Epithelial cell of proximal tubule (primary cell): Measurements from ENCODE around the gene MYH9. TPM values are rescaled to one million over a fixed set of nuclear protein-coding genes. Genes with fewer than 3 reads are reported as not detected.
A peak's percentile ranks its signal among the peaks of the same experiment; 100 is the strongest.

Experiments
- DNase-seq: peaks from one replicate; pipeline ENCODE4 v3.0.0-alpha.2; 2011; ENCODE audit warnings: low read depth
- H3K4me3 ChIP-seq: 2 replicates; pipeline ENCODE4 v1.5.1; 2011; ENCODE audit warnings: low read depth, mild to moderate bottlenecking, low read length
- total RNA-seq: library from RNA; depleted of rRNA; stranded (reverse); fragments of >200 nt; gene quantifications from 2 replicates; pipeline ENCODE4 v1.2.3, GENCODE V29; 2015
- TF ChIP-seq, protein P1 (sequence below): conservative IDR thresholded peaks from 2 replicates; pipeline ENCODE4 v1.5.1; 2012; ENCODE audit warnings: low read depth, mild to moderate bottlenecking, low read length

The MYH9 gene
- total RNA-seq, 1 donor from 2014 or later: 896 TPM

DNA sequence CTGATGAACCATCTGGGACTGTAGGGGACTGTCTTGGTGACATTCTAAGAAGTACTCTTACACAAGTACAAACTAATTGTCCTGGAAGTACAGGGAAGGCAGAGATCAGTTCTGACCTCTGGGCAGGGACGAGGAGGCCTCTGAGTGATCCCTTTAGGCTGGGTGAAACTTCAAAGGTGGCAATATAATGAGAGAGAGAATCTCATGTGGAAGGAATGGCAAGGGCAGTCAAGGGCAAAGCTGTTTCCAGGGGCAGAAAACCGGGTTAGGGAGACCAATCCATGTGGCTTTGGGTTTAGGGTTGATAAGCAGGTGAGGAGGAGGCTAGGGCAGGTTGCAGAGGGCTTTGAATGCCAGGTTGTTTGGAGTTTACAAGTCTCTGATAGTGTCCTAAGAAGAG, 21.3 kb upstream of the MYH9 start:
- TF ChIP-seq, protein P1, sequence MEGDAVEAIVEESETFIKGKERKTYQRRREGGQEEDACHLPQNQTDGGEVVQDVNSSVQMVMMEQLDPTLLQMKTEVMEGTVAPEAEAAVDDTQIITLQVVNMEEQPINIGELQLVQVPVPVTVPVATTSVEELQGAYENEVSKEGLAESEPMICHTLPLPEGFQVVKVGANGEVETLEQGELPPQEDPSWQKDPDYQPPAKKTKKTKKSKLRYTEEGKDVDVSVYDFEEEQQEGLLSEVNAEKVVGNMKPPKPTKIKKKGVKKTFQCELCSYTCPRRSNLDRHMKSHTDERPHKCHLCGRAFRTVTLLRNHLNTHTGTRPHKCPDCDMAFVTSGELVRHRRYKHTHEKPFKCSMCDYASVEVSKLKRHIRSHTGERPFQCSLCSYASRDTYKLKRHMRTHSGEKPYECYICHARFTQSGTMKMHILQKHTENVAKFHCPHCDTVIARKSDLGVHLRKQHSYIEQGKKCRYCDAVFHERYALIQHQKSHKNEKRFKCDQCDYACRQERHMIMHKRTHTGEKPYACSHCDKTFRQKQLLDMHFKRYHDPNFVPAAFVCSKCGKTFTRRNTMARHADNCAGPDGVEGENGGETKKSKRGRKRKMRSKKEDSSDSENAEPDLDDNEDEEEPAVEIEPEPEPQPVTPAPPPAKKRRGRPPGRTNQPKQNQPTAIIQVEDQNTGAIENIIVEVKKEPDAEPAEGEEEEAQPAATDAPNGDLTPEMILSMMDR: no peak
- H3K4me3 ChIP-seq: no peak overlapping the region
- DNase-seq: no peak

DNA sequence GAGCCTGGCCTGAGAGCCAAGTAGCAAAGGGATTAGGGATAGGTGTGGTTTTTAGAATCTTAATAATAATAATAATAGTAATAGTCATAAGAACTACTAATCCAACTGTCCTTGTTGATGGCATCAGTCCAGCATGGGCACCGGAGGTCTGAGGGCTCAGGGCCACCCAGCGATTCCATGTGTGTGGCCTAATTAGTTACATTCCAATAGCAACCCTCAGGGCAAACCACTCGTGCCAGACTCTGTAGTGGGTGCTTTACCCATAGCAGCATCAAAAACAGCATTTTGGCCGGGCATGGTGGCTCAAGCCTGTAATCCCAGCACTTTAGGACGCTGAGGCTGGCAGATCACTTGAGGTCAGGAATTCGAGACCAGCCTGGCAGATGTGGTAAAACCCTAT, 19.0 kb upstream of the MYH9 start:
- H3K4me3 ChIP-seq: no peak overlapping the region

DNA sequence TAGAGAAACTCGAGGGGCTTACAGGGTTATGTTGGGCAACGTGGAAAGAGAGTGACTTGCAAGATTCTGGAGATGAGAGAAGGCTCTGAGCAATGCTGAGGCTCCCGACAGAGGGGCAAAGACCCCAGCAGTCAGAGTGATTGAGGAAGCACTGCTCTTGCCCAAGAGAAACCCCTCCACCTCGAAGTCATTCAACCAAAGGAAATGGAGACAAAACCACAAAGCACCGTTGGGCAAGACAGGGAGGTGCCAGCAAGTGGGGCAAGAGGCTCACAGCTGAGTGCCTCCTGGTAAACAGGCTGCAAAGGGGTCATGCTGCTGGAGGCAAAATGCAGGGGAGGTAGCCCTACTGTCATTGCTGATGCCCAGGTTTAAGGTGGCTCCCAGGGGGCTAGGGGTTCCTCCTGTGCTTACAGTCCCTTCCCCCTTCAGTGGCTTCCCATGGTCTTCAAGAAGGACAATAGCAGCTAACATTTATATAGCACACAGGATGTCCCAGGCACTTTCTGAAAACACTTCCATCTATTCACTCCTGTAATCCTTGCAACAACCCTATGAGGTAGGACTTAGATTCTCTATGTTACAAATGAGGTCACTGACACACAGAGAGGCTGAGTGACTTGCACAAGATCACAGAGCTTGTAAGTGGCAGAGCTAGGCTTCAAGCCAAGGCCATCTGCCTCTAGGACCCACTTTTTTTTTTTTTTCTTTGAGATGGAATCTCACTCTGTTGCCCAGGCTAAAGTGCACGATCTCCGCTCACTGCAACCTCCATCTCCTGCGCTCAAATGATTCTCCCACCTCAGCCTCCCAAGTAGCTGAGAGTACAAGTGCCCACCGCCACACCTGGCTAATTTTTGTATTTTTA, 18.1 kb upstream of the MYH9 start:
- TF ChIP-seq, protein P1: peak; percentile 29
- no peak for DNase-seq
- no peak overlapping the region for H3K4me3 ChIP-seq

More for the DNA sequence above, 19.0 kb upstream of the MYH9 start:
- TF ChIP-seq, protein P1: no peak
- no peak for DNase-seq

DNA sequence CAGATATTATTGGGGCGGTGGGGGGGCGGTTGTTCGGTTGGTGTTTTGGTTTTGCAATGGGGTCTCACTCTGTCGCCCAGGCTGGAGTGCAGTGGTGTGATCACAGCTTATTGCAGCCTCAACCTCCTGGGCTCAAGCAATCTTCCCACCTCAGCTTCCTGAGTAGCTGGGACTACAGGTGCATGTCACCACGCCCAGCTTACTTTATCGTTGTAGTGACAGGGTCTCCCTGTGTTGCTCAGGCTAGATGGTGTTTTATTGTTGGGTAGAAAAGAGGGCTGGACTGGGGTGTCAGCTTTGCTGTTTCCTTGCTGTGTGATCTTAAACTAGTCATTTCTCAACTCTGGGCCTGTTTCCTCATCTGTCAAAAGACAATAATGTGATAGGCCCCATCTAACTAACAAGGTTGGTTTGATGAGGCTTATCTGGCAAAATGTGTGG, 17.5 kb upstream of the MYH9 start:
- TF ChIP-seq, protein P1: no peak
- no peak overlapping the region for H3K4me3 ChIP-seq
- no peak for DNase-seq

DNA sequence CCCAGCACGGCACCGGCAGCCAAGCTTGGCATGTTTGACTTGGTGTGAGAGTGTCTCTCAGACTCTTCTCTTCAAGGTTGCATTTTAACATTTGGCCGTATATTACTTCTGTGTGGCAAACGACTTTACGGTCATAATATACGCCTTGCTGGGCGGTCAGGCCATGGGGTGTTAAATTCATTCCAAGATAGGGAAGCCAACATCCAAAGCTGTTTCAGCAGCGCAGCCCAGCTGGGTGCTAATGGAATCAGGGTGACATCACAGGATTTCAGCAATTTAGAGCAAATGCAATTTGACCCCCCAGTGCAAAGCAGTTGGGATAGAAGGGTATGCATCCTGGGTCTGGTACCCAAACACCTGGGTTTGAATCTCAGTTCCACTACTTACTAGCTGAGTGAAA, 16.7 kb upstream of the MYH9 start:
- no peak for DNase-seq
- TF ChIP-seq, protein P1: no peak
- no peak overlapping the region for H3K4me3 ChIP-seq

DNA sequence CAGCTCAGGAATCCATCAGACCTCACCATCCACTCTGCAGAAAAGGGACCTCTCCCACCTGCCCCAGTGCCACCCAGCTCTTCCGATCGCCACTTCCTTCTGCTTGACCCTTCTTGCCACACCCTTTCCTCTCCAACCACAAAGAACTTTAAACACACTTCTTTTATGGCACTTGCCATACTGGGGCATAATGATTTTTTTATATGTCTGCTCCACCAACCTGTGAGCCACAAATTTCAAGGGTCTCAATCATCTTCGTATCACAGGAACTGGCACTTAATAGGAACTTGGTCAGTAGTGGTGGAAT, 11.7 kb upstream of the MYH9 start:
- no peak overlapping the region for H3K4me3 ChIP-seq
- TF ChIP-seq, protein P1: no peak
- DNase-seq: no peak
